ENCODE results near the gene DYSF.

Gene DYSF

GRCh38 chr2:71617266-71617665, 163.9 kb downstream of the DYSF start:
- in situ Hi-C loops (cut with MboI; ENCODE audit: low pct_unique_long_range_greater_than_20kb, low sequenced_read_pairs, unreplicated experiment) = no loop called here
- no peak for DNase-seq (ENCODE audit: low spot score)
- no peak for TF ChIP-seq CTCF (IDR thresholded peaks at IDR 0.05; ENCODE audit: extremely low read depth, insufficient read depth, missing control alignments)

- in situ Hi-C loops (cut with MboI; ENCODE audit: low pct_unique_long_range_greater_than_20kb, low sequenced_read_pairs, unreplicated experiment) = no loop called here
- no peak for TF ChIP-seq CTCF (IDR thresholded peaks at IDR 0.05; ENCODE audit: extremely low read depth, insufficient read depth, missing control alignments)
- DNase-seq (ENCODE audit: low spot score) = no peak
These were observed 165.2 kb downstream of the DYSF start for GRCh38 chr2:71618327-71619113.

- no peak for TF ChIP-seq CTCF (IDR thresholded peaks at IDR 0.05; ENCODE audit: extremely low read depth, insufficient read depth, missing control alignments)
- in situ Hi-C loops (cut with MboI; ENCODE audit: low pct_unique_long_range_greater_than_20kb, low sequenced_read_pairs, unreplicated experiment) = no loop called here
These were observed 165.9 kb downstream of the DYSF start for GRCh38 chr2:71619230-71619741.

GRCh38 chr2:71620116-71620515, 166.8 kb downstream of the DYSF start:
- in situ Hi-C loops (cut with MboI; ENCODE audit: low pct_unique_long_range_greater_than_20kb, low sequenced_read_pairs, unreplicated experiment) = no loop called here
- no peak for TF ChIP-seq CTCF (IDR thresholded peaks at IDR 0.05; ENCODE audit: extremely low read depth, insufficient read depth, missing control alignments)
- DNase-seq (ENCODE audit: low spot score) = no peak

More at GRCh38 chr2:71619230-71619741, 165.9 kb downstream of the DYSF start:
- DNase-seq (ENCODE audit: low spot score) = no peak

GRCh38 chr2:71620851-71621251, 167.5 kb downstream of the DYSF start:
- no peak for DNase-seq (ENCODE audit: low spot score)
- in situ Hi-C loops (cut with MboI; ENCODE audit: low pct_unique_long_range_greater_than_20kb, low sequenced_read_pairs, unreplicated experiment) = no loop called here
- TF ChIP-seq CTCF (IDR thresholded peaks at IDR 0.05; ENCODE audit: extremely low read depth, insufficient read depth, missing control alignments) = no peak

GRCh38 chr2:71629273-71629672, 175.9 kb downstream of the DYSF start:
- in situ Hi-C loops (cut with MboI; ENCODE audit: low pct_unique_long_range_greater_than_20kb, low sequenced_read_pairs, unreplicated experiment) = no loop called here

More at GRCh38 chr2:71629273-71629672, 175.9 kb downstream of the DYSF start:
- TF ChIP-seq CTCF (IDR thresholded peaks at IDR 0.05; ENCODE audit: extremely low read depth, insufficient read depth, missing control alignments) = no peak
- DNase-seq (ENCODE audit: low spot score) = no peak

All from GM13977 (cell line).